PFSK-1 (cell line): ENCODE results near the gene PSEN1.

Experiments
- FOXP2 ChIP-seq: optimal IDR thresholded peaks from 2 replicates; pipeline ENCODE3; 2011; ENCODE audit warnings: borderline replicate concordance, control low read depth, inconsistent platforms; ENCODE audit not compliant: insufficient read depth; ENCODE audit errors: extremely low read length, extremely low read depth
- POLR2AphosphoS5 ChIP-seq: IDR thresholded peaks from 2 replicates; pipeline ENCODE4 v1.6.1; 2012; ENCODE audit warnings: low read depth, mild to moderate bottlenecking, control low read depth, low read length, moderate library complexity
- REST ChIP-seq, 2 experiments: IDR thresholded peaks; 2 replicates each; pipeline versions ENCODE4 v1.6.1 to v1.8.0; 2011 to 2012; ENCODE audit warnings: low read depth in 2 of 2, low read length in 2 of 2, control low read depth in 1 of 2, inconsistent platforms in 1 of 2, mild to moderate bottlenecking in 1 of 2, moderate library complexity in 1 of 2; ENCODE audit not compliant: insufficient read depth in 1 of 2
- SIN3A ChIP-seq: IDR thresholded peaks from 2 replicates; pipeline ENCODE4 v1.6.1; 2012; ENCODE audit warnings: mild to moderate bottlenecking, low read length, moderate library complexity, borderline replicate concordance; ENCODE audit not compliant: insufficient read depth
- TAF1 ChIP-seq: IDR thresholded peaks from 2 replicates; pipeline ENCODE4 v1.6.1; 2012; ENCODE audit warnings: low read length, control low read depth, borderline replicate concordance; ENCODE audit not compliant: insufficient read depth

The PSEN1 gene

GRCh38 chr14:73234029-73234428 is 97.7 kb downstream of the PSEN1 start:
- TF ChIP-seq POLR2AphosphoS5 = no peak
- TF ChIP-seq SIN3A = no peak
- TF ChIP-seq TAF1 = no peak
- TF ChIP-seq REST (IDR thresholded peaks at IDR 0.05; ENCODE audit: insufficient read depth in 1 of 2, low read depth in 2 of 2, low read length in 2 of 2) = no peak
- no peak for TF ChIP-seq FOXP2

GRCh38 chr14:73234586-73235394 is 98.5 kb downstream of the PSEN1 start:
- TF ChIP-seq FOXP2 (no peak), TAF1 (no peak), REST (IDR thresholded peaks at IDR 0.05; ENCODE audit: insufficient read depth in 1 of 2, low read depth in 2 of 2, low read length in 2 of 2) (no peak), POLR2AphosphoS5 (no peak), SIN3A (no peak)

GRCh38 chr14:73235531-73236155 is 99.3 kb downstream of the PSEN1 start:
- TF ChIP-seq TAF1 (no peak), SIN3A (no peak), FOXP2 (no peak), REST (IDR thresholded peaks at IDR 0.05; ENCODE audit: insufficient read depth in 1 of 2, low read depth in 2 of 2, low read length in 2 of 2) (no peak), POLR2AphosphoS5 (no peak)

GRCh38 chr14:73236157-73236556 is 99.8 kb downstream of the PSEN1 start:
- TF ChIP-seq TAF1 (no peak), SIN3A (no peak), FOXP2 (no peak), REST (IDR thresholded peaks at IDR 0.05; ENCODE audit: insufficient read depth in 1 of 2, low read depth in 2 of 2, low read length in 2 of 2) (no peak), POLR2AphosphoS5 (no peak)
